CD4-positive, alpha-beta T cell treated with Interleukin-15 for 4 hours (primary cell): ENCODE measurements around the gene NOD2.

ENCODE experiments used
- DNase-seq: peaks from one replicate; pipeline ENCODE4 v3.0.0-alpha.2; 2020; ENCODE audit warnings: low spot score

The NOD2 gene

DNA sequence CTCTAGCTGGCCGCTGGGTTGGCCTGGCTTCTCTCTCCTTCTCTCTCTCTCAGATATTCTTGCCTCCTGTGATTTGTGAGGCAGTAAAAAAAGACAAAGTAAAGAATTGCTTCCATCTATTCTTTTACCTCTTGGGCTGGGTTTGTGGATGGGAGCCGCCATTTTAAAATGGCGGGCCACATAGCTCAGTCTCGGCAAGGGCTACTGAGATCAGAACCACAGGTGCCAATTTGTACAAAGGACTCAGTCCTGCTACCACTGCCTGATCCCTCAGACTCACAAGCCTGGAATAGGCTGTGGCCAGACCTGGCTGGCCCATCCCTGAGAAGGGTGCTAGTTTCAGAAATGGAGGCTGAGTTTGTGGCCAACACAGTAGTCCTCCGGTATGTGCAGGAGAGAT lies 24.1 kb downstream of the NOD2 start:
- no peak for DNase-seq

- no peak for DNase-seq
Observed at GRCh38 chr16:50718061-50718760, 24.8 kb downstream of the NOD2 start.

GRCh38 chr16:50718761-50719400 lies 25.5 kb downstream of the NOD2 start:
- DNase-seq = no peak

DNA sequence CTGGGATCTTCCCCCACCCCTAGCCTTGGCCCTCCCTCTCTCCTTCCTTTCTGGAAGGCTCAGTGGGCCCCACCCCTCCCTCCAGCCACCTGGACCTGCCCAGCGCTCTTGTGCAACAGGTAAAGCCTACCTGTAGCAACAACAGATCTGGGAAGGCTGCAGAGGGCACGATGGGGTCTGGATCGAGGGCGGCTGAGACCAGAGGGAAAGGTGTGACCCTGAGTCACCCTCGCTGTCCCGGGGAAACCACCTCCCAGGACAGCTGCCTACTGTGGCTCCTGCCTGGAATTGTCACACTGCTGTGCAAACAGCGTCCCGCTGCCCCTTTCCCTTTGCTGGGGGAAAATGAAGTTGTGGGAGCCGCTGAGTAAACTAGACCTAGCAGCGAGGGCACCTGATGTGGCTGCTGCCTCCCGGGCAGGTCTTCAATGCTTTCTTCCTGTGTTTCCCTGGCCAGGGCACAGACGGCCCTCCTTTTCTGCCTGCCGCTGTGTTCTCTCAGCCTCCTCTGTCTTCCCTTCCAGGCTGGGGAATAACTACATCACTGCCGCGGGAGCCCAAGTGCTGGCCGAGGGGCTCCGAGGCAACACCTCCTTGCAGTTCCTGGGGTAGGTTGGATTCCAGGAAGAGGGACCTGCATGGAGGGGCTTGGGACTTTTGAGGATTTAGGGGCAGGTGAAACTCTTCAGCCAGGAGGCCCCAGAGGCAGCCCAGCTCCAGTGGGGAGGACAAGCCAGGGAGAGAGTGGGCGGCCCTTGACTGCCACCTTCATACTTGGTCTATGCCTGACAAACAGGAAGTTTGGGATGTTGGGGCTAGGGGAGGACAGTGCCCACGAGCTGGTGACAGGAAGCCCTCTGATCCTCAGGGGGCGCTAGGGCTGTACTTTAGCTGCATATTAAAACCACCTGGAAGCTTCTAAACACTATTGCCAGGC lies 26.3 kb downstream of the NOD2 start:
- no peak for DNase-seq

DNA sequence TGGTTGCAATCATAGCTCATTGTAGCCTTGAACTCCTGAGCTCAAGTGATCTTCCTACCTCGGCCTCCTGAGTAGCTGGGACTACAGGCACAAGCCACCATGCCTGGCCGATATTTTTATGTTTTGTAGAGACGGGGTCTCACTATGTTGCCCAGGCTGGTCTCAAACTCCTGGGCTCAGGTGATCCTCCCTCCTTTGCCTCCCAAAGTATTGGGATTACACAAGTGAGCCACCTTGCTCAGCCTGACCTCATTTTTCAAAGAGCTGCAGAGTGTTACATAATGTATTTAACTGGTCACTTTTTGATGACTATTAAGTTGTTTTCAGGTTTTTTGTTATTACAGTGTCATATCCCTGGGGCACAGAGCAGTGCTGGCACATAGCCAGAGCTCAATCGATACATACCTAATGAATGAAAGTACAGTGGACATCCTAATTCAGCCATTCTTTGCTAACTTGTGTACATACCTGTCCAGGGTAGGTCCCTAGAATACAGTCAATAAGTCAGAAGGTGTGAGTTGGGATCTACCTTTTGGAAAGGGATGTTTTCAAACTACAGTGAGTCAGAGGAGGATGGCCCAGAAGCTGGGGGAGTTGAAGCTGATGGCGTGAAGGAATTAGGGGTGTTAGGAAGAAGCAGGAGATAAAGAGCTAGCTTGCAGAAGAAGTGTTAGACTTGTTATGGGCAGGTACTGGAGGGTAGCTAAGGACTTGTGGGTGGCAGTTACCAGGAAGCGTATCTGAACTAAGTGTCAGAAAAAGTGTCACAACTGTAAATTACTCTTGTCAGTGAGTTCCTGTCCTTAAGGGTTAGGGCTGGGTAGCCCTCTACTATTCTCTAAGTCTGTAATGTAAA lies 28.4 kb downstream of the NOD2 start:
- DNase-seq = no peak

GRCh38 chr16:50722405-50722737 lies 29.0 kb downstream of the NOD2 start:
- DNase-seq = no peak

GRCh38 chr16:50722960-50723359 lies 29.6 kb downstream of the NOD2 start:
- DNase-seq = no peak

DNA sequence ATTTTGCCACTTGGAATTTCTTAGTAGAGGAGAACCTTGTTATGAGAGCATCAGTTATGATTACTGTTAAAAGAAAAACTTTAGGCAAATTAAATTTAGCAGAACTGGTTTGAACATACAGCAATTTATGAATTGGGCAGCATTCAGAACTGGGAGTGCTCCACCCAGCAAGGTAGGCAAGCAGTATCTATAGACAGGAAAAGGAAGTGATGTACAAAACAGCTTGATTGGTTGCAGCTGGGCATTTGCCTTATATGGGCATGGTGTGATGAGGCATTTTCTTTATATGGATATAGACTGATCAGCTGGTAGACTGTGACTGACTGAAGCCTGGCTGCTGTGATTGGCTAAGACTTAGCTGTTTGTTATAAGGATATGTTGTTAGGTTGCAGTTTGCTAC lies 30.9 kb downstream of the NOD2 start:
- DNase-seq = no peak

DNA sequence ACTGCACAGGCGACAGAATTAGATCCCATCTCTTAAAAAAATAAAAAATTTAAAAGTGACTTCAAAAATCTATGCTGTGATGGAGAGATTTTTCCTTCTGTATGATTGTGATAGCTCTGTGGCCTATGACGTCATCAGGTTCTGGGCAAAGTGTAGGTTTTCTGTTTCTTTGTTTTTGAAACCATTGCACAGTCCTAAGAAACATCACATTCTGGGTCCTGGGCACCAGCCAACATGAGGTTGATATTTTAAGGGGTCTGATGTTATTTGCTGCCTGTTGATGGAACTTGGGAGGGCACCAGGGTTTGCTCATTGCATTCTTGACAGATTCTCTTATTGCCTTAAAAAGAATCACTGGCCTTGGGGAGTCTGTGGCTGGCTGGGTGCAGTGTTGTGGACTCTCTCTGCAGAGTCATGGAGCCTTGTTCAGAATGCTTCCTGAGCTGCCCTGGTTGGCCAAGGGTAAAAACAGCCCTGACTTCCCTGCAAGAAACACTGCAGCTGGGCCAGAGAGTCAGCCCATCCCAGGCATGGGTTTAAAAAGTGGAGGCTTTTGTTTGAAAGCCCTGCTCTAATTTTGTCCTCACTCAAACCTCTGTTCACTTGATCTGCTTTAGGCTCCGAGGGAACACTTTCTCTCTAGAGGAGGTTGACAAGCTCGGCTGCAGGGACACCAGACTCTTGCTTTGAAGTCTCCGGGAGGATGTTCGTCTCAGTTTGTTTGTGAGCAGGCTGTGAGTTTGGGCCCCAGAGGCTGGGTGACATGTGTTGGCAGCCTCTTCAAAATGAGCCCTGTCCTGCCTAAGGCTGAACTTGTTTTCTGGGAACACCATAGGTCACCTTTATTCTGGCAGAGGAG lies 38.0 kb downstream of the NOD2 start:
- no peak for DNase-seq

GRCh38 chr16:50731989-50732832 lies 38.8 kb downstream of the NOD2 start:
- no peak for DNase-seq

DNA sequence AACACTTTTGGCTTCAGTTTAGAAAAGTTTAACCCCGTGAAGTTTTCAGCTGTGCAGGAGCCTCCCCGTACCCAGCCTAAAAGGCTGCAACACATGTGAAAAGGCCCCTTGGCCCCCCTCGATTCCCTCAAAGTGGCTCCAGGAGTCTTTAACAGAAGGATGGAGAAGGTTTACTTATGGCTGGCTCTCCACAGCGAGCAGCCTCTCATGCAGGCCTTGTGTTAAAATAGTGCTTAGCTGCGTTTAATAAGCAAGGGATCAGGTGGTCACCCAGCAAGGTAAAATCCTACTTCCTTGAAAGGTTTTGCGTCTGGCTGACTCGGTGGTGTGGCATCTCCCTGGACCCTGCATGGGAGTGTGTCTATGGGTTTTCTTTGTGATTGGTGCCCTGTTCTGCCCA lies 40.1 kb downstream of the NOD2 start:
- DNase-seq = no peak

- no peak for DNase-seq
Observed at GRCh38 chr16:50735629-50736122, 42.3 kb downstream of the NOD2 start.

- no peak for DNase-seq
Observed at GRCh38 chr16:50736448-50736847, 43.0 kb downstream of the NOD2 start.

GRCh38 chr16:50737420-50737959 lies 44.1 kb downstream of the NOD2 start:
- no peak for DNase-seq

DNA sequence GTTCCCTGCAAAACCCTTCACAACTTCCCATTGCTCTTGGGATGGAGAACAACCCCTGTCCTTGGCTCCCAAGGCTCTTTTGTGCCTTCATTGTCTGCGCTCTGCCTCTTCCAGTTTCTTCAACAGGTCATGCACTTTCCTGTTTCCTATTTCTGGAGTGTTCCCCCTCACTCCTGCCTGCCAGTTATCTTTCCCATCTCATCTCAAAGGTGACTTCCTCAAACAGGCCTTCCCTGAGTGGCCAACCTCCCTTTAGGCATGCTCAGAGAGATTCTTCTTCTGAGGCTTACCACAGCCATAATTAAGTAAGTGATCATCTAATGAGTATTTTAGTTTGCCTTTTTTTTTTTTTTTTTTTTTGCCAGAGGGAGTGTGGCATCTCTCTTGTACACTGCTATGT lies 45.6 kb downstream of the NOD2 start:
- DNase-seq = no peak

GRCh38 chr16:50740736-50741135 lies 47.3 kb downstream of the NOD2 start:
- peak; percentile 39 for DNase-seq

GRCh38 chr16:50741225-50741780 lies 47.9 kb downstream of the NOD2 start:
- no peak for DNase-seq

GRCh38 chr16:50741781-50742575 lies 48.6 kb downstream of the NOD2 start, which contains the start of gene CYLD:
CYLD (plus strand) TSS chr16:50742086; CDS start chr16:50749699, 7,613 bp downstream.
- DNase-seq = peak; percentile 100
